ENCODE results near the gene COG5. TPM values are rescaled to one million over a fixed set of nuclear protein-coding genes. Genes with fewer than 3 reads are reported as not detected.

COG5 gene
- total RNA-seq, 4 donors from 2014 or later: 20.8 to 49.7 (median 25.7) TPM

GRCh38 chr7:107471292-107472070 is 92.2 kb downstream of the COG5 start:
- Histone ChIP-seq H3K4me1 (peaks cover 0 to 4% of the 10 kb centered on the region in 2 donors), H3K4me3 (no peak overlapping the region), H3K27ac (no peak overlapping the region), H3K27me3 (no peaks in the 10 kb centered on the region), H3K9me3 (no peaks in the 10 kb centered on the region), H3K36me3 (no peaks in the 10 kb centered on the region)
- TF ChIP-seq POLR2A (IDR thresholded peaks at IDR 0.05) (no peak), CTCF (IDR thresholded peaks at IDR 0.05 in 4 of 5, conservative IDR thresholded peaks at IDR 0.05 in 1 of 5) (no peak)
- in situ Hi-C loops (cut with MboI; ENCODE audit: low sequenced_read_pairs in 4 of 4): loop anchor here in 2 of 4 donors (25.0 kb wide), 2 partner anchors 391 to 416 kb away; partner anchors contain the start of gene DLD (in 1 of the 2)
- no peak for DNase-seq
- intact Hi-C loops (cut with DNase I; ENCODE audit: low total_unique reads): no loop called here
- ATAC-seq: no peak

DNA sequence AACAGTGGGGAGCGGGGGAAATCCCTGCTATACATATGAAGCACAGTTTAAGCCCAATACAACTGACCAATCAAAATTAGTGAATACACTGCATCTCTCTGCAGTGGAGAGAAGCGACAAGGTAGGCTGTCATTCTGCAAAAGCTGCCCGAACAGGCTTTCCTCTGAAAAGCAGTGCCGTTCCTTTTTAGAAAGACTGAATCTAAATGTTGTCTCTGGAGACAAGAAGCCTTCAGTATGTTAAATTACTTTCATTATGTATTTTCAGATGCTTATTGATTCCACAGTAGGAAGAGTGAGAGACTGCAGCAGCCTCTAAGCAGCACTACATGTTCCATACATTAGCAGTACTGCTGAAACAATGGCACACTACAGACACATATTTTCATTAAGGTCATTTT is 93.8 kb downstream of the COG5 start, which contains the start of gene GPR22:
TSS of gene GPR22 (plus strand) at position 129 of the 400 bp plus-strand sequence. CDS start 4,004 bp downstream, outside the sequence.
- no peaks in the 10 kb centered on the region for H3K36me3 ChIP-seq
- TF ChIP-seq CTCF (IDR thresholded peaks at IDR 0.05 in 4 of 5, conservative IDR thresholded peaks at IDR 0.05 in 1 of 5) (no peak), POLR2A (IDR thresholded peaks at IDR 0.05) (no peak)
- H3K27me3 ChIP-seq: no peaks in the 10 kb centered on the region
- H3K4me1 ChIP-seq: peaks cover 0 to 4% of the 10 kb centered on the region in 2 donors
- in situ Hi-C loops (cut with MboI; ENCODE audit: low sequenced_read_pairs in 4 of 4): loop anchor here in 3 of 4 donors (5.0 to 25.0 kb wide), 4 partner anchors 252 to 417 kb away; partner anchors contain the start of gene DLD (in 1 of the 3)
- no peak for DNase-seq
- intact Hi-C loops (cut with DNase I; ENCODE audit: low total_unique reads): no loop called here
- H3K4me3 ChIP-seq: no peak within 1 kb of the TSS
- no peaks in the 10 kb centered on the region for H3K9me3 ChIP-seq
- no peak for ATAC-seq
- no peak within 1 kb of the TSS for H3K27ac ChIP-seq

DNA sequence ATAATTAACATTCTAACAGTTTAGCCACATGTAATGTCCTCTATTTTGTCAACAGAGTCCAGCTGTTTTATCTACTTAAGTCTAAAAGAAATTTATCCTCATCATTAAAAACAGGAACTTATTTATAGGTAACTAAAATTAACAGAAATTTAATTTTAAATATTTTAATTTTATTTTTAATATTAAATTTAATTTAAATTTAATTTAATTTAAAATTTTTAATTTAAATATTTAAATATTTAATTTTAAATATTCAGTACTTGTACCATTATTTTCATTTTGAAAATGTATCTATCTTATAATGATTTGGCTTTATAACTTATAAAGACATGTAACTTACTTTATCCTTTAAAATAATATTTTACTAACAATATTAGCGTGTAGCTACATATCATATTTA is 94.9 kb downstream of the COG5 start:
- TF ChIP-seq POLR2A (IDR thresholded peaks at IDR 0.05) (no peak), CTCF (IDR thresholded peaks at IDR 0.05 in 4 of 5, conservative IDR thresholded peaks at IDR 0.05 in 1 of 5) (no peak)
- H3K4me1 ChIP-seq: peaks cover 0 to 4% of the 10 kb centered on the region in 2 donors
- DNase-seq: no peak
- H3K27ac ChIP-seq: no peak overlapping the region
- intact Hi-C loops (cut with DNase I; ENCODE audit: low total_unique reads) (no loop called here), in situ Hi-C loops (cut with MboI; ENCODE audit: low sequenced_read_pairs in 4 of 4) (loop anchor here in 3 of 4 donors (5.0 to 25.0 kb wide), 4 partner anchors 253 to 418 kb away; partner anchors contain the start of gene DLD (in 1 of the 3))
- no peak for ATAC-seq
- H3K9me3 ChIP-seq: no peaks in the 10 kb centered on the region
- H3K36me3 ChIP-seq: no peaks in the 10 kb centered on the region
- H3K4me3 ChIP-seq: no peak overlapping the region
- H3K27me3 ChIP-seq: no peaks in the 10 kb centered on the region

DNA sequence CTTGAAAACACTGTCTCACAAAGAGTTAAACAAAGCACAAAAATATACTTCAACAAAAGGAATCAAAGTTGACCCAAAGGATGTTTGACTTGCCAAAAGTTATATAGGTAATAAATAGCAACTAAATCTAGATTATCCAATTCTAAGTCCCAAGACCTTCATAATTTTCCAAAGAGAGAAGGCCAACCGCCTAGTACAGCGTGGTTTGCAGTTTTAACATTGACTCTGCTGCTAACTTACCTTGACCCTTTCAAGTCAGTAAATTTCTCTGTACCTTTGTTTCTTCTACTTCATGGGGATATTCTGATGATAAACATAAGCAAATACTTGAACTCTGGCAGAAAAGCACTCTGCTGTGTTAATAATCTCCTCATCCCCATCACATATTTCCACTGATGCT is 95.7 kb downstream of the COG5 start:
- H3K9me3 ChIP-seq: no peaks in the 10 kb centered on the region
- no peak for TF ChIP-seq POLR2A (IDR thresholded peaks at IDR 0.05)
- no peaks in the 10 kb centered on the region for H3K27me3 ChIP-seq
- in situ Hi-C loops (cut with MboI; ENCODE audit: low sequenced_read_pairs in 4 of 4): loop anchor here in 3 of 4 donors (5.0 to 25.0 kb wide), 4 partner anchors 254 to 419 kb away; partner anchors contain the start of gene DLD (in 1 of the 3)
- intact Hi-C loops (cut with DNase I; ENCODE audit: low total_unique reads): no loop called here
- no peak for ATAC-seq
- peaks cover 0 to 4% of the 10 kb centered on the region in 2 donors for H3K4me1 ChIP-seq
- H3K27ac ChIP-seq: no peak overlapping the region
- no peak for DNase-seq
- no peak overlapping the region for H3K4me3 ChIP-seq
- no peaks in the 10 kb centered on the region for H3K36me3 ChIP-seq

GRCh38 chr7:107464666-107465226 is 99.0 kb downstream of the COG5 start:
- intact Hi-C loops (cut with DNase I; ENCODE audit: low total_unique reads) (loop anchor here (5.0 kb wide), 2 partner anchors 262 to 413 kb away; no protein-coding TSS in a partner anchor), in situ Hi-C loops (cut with MboI; ENCODE audit: low sequenced_read_pairs in 4 of 4) (loop anchor here in 3 of 4 donors (5.0 to 25.0 kb wide), 4 partner anchors 258 to 423 kb away; partner anchors contain the start of gene DLD (in 1 of the 3))
- Histone ChIP-seq H3K36me3 (no peaks in the 10 kb centered on the region), H3K4me1 (no peaks in the 10 kb centered on the region), H3K27me3 (no peaks in the 10 kb centered on the region), H3K4me3 (no peak overlapping the region), H3K9me3 (no peaks in the 10 kb centered on the region), H3K27ac (no peak overlapping the region)
- DNase-seq (no peak), ATAC-seq (no peak)
- no peak for TF ChIP-seq CTCF (IDR thresholded peaks at IDR 0.05 in 4 of 5, conservative IDR thresholded peaks at IDR 0.05 in 1 of 5)
- TF ChIP-seq POLR2A (IDR thresholded peaks at IDR 0.05): no peak
